ENCODE data around the gene FIBP. TPM values are rescaled to one million over a fixed set of nuclear protein-coding genes. Genes with fewer than 3 reads are reported as not detected.

Gene FIBP
- total and polyA plus RNA-seq, 10 of the 15 experiments (the other 5 are each of a cell fraction or from before 2014, with no cell fraction given), result 65.1 to 182 (median 94.6) TPM

- no peak for DNase-seq (ENCODE audit: low read depth, low spot score)
- RAD21 ChIA-PET (ENCODE audit: unreplicated experiment), result no interaction called here
- no peaks in the 10 kb centered on the region for H4K20me1 ChIP-seq (ENCODE audit: control insufficient read depth, insufficient read depth)
- H3K4me2 ChIP-seq (ENCODE audit: control insufficient read depth, insufficient read depth), result no peak overlapping the region
- H3K36me3 ChIP-seq (ENCODE audit: control insufficient read depth in 2 of 2, insufficient read depth in 2 of 2, low read length in 1 of 2), result peaks cover 17 to 33% of the 10 kb centered on the region in 2 experiments
- no peak overlapping the region for H2AFZ ChIP-seq (ENCODE audit: control insufficient read depth, low read depth, low read length)
- ATAC-seq, result peak; percentile 20; the same call in 1 of the 3 replicates
- no peaks in the 10 kb centered on the region for H3K27me3 ChIP-seq (replicated peaks in 1 of 2; ENCODE audit: control insufficient read depth in 2 of 2, insufficient read depth in 2 of 2, low read length in 1 of 2)
- H3K9me3 ChIP-seq (replicated peaks; ENCODE audit: control insufficient read depth, insufficient read depth, low read length), result no peaks in the 10 kb centered on the region
- no TSS peak for BruUV-seq (replicated peaks)
- intact Hi-C loops (cut with micrococcal nuclease; ENCODE audit: unreplicated experiment), result no loop called here
- WGBS (ENCODE audit: insufficient coverage, insufficient replicate concordance, low lambda C conversion rate, missing lambda C conversion rate), result 67% methylated on average over 19 of the region's 19 CpGs
- SMC1A ChIA-PET (ENCODE audit: uncharacterized antibody, unreplicated experiment), result interaction anchor here (0.6 to 2.3 kb wide), 2 partner anchors 8 to 20 kb away, joined by 3 to 7 read pairs; partner anchors contain the start of genes FIBP and MUS81
- CTCF ChIA-PET, result interaction anchor here (1.2 to 4.5 kb wide), 2 partner anchors 8 to 120 kb away, joined by 6 to 41 read pairs; partner anchors contain the start of genes CFL1 and MUS81
- no peak overlapping the region for H3K9ac ChIP-seq (ENCODE audit: control insufficient read depth, insufficient read depth, low read length)
- in situ Hi-C loops (cut with MboI), result loop anchor here (25.0 kb wide), 1 partner anchor 1631 kb away; the partner anchor contains the start of genes DNAJC4, FKBP2, NUDT22 and PPP1R14B
- FAIRE-seq, result no peak
- H3K4me3 ChIP-seq, result no peak overlapping the region
- H3K79me2 ChIP-seq (ENCODE audit: control insufficient read depth, insufficient read depth, low read length), result no peaks in the 10 kb centered on the region; the same call in 1 of the 2 replicates
- TF ChIP-seq POLR2A (IDR thresholded peaks at IDR 0.05; ENCODE audit: low read depth, low read length) (peak; percentile 82), NBN (IDR thresholded peaks at IDR 0.05) (no peak), EGR1 (IDR thresholded peaks at IDR 0.05; ENCODE audit: borderline replicate concordance in 1 of 2, low read depth in 2 of 2, low read length in 2 of 2) (no peak), HCFC1 (IDR thresholded peaks at IDR 0.05; ENCODE audit: low read length) (peak; percentile 75), PRDM15 (CRISPR knock-in tag; IDR thresholded peaks at IDR 0.05) (no peak), POLR2AphosphoS5 (IDR thresholded peaks at IDR 0.05; ENCODE audit: low read length) (0 out of 2 replicates have a peak, but pooled peaks have one; percentile 25), MEF2B (IDR thresholded peaks at IDR 0.05; ENCODE audit: partially characterized antibody, poor library complexity, severe bottlenecking) (no peak), MXI1 (IDR thresholded peaks at IDR 0.05; ENCODE audit: low read depth, low read length) (no peak), RB1 (IDR thresholded peaks at IDR 0.05; ENCODE audit: borderline replicate concordance) (no peak), ZBTB40 (IDR thresholded peaks at IDR 0.05; ENCODE audit: borderline replicate concordance) (no peak), SIX5 (IDR thresholded peaks at IDR 0.05; ENCODE audit: low read depth, low read length, severe bottlenecking) (peak; percentile 80), SMAD5 (IDR thresholded peaks at IDR 0.05; ENCODE audit: low read depth) (peak; percentile 58; the same call in 1 of the 2 replicates)
- POLR2A ChIA-PET, result interaction anchor here (0.6 to 4.5 kb wide), 4 partner anchors 7 to 1240 kb away, joined by 3 to 44 read pairs (median 3); partner anchors contain the start of genes CCDC85B, MUS81 and SNX32
- no peak overlapping the region for H3K27ac ChIP-seq (ENCODE audit: control insufficient read depth, insufficient read depth)
- peaks cover 7% of the 10 kb centered on the region for H3K4me1 ChIP-seq (ENCODE audit: control insufficient read depth, insufficient read depth, low read length)
Measured at GRCh38 chr11:65868076-65868667, 20.1 kb downstream of the FIBP start.

Measured in GM12878 (cell line).